HUDEP-2 (cell line): ENCODE data around the gene GRID2IP.
"Not testable (repeated sequence)": the region's sequence is repeated elsewhere in the genome, so short reads cannot be mapped to it uniquely, and the experiment has no call there.

Source experiments
- DNase-seq, 76 experiments: peaks; one replicate each; lab custom pipeline; 2025; ENCODE audit not compliant: unreplicated experiment in 76 of 76; lab: John Stamatoyannopoulos, UW

GRID2IP gene

DNA sequence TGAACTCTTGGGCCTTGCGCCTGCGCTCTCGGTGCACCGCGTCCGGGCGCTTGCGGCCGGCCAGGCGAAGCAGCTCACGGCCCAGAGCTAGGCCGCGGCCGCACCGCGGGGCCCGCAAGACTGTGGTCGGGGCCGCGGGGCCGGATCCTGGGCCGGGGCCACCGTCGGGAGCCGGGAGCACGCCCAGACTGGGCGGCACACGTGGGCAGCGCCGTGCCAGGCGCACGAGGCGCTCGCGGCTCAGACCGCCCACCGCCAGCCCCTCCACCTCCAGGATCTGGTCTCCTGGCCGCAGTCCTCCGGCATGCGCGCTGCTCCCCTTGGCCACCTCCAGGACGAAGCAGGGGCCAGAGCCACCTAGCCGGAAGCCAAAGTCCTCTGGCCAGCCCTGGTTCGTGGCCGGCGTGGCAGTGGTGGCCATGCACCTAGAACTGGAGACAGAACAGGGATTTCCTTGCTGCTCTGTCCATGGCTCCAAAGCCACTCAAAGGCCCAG, at the start of gene GRID2IP:
GRID2IP (minus strand) TSS at position 446 of the 496 bp plus-strand sequence; CDS start at position 421, 25 bp downstream.
- DNase-seq: no peak

DNA sequence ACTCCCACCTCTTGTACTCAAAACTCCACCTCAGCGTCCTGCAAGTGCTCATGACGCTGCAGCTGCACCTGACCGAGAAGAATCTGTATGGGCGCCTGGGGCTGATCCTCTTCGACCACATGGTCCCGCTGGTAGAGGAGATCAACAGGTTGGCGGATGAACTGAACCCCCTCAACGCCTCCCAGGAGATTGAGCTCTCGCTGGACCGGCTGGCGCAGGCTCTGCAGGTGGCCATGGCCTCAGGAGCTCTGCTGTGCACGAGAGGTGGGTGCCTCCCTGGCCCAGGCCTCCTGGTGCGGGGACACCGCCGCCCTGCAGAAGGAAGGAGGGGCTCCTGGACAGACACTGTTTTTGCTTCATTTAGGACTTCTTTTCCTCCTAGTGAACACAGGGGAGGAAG, 48.8 kb upstream of the GRID2IP start:
- no peak for DNase-seq

DNA sequence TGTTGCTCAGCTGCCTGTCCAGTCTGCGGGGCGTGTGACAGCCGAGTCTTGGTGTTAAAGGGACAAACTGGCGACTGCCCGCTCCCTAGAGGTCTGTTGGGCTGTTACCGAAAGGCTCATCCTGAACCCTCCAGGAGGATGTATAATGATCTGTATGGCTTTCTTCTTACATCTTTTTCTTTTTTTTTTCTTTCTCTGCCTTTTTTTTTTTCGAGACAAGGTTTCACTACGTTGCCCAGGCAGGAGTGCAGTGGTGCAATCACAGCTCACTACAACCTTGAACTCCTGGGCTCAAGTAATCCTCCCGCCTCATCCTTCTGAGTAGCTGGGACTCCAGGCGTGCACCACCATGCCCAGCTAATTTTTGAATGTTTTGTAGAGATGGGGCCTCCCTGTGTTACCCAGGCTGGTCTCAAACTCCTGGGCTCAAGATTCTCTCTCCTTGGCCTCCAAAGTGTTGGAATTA, 39.4 kb upstream of the GRID2IP start:
- peak in 6 of 76 experiments; percentile 11 to 63 (median 28) for DNase-seq

GRCh38 chr7:6589829-6590644, 38.8 kb upstream of the GRID2IP start, which contains the start of gene INTS15:
INTS15 (plus strand) TSS chr7:6590021; CDS start chr7:6590284, 263 bp downstream.
- peak in 71 of 76 experiments; percentile 19 to 91 (median 66) for DNase-seq

- DNase-seq: no peak
Observed at GRCh38 chr7:6589151-6589828, 38.0 kb upstream of the GRID2IP start.

DNA sequence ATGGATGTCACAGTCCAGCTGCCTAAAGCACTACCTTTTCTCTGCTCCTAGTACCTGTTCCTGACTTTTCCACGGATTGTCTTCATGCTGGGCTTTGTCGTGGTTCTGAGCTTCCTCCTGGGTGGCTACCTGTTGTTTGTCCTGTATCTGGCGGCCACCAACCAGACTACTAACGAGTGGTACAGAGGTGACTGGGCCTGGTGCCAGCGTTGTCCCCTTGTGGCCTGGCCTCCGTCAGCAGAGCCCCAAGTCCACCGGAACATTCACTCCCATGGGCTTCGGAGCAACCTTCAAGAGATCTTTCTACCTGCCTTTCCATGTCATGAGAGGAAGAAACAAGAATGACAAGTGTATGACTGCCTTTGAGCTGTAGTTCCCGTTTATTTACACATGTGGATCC, 37.3 kb upstream of the GRID2IP start:
- no peak for DNase-seq

- not testable (repeated sequence) for DNase-seq
Observed at GRCh38 chr7:6585746-6586432, 34.6 kb upstream of the GRID2IP start.

- peak in 1 of 76 experiments; percentile 5 for DNase-seq
Observed at GRCh38 chr7:6579446-6579845, 28.2 kb upstream of the GRID2IP start.

GRCh38 chr7:6578114-6579084, 27.1 kb upstream of the GRID2IP start:
- no peak for DNase-seq

DNA sequence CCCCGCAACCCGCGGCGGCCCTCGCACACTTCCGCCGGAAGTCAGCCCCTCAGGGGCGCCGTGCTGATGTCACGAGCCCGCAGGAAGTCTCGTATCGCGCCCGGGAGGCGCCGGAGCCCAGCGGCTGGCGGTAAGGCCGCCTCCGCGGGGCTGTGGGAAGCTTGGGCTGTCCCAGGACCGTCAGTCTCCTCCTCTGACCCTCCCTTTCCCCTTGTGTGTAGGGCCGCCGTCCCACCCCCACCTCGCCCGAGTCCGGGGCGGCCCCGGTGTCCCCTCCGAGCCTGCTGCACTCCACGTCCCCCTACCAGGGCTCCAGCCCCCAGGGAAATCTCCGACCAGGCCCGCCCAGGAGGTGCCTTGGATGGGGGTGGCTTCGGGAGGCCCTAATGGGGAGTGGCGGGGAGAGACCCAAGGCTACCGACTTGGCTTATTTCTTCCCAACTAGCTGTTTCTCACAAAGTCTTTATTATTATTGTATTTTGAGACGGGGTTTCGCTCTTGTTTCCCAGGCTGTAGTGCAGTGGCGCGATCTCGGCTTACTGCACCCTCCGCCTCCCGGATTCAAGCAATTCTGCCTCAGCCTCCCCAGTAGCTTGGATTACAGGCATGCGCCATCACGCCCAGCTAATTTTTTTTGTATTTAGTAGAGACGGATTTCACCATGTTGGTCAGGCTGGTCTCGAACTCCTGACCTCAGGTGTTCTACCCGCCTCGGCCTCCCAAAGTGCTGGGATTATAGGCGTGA, 26.3 kb upstream of the GRID2IP start, which contains the start of gene ZDHHC4:
ZDHHC4 (plus strand) TSS at position 86 of the 745 bp plus-strand sequence. CDS start 3,108 bp downstream, outside the sequence.
- DNase-seq: peak in 75 of 76 experiments; percentile 14 to 95 (median 81)

- peak in 1 of 76 experiments; percentile 8 for DNase-seq
Observed at GRCh38 chr7:6576867-6577368, 25.7 kb upstream of the GRID2IP start.

DNA sequence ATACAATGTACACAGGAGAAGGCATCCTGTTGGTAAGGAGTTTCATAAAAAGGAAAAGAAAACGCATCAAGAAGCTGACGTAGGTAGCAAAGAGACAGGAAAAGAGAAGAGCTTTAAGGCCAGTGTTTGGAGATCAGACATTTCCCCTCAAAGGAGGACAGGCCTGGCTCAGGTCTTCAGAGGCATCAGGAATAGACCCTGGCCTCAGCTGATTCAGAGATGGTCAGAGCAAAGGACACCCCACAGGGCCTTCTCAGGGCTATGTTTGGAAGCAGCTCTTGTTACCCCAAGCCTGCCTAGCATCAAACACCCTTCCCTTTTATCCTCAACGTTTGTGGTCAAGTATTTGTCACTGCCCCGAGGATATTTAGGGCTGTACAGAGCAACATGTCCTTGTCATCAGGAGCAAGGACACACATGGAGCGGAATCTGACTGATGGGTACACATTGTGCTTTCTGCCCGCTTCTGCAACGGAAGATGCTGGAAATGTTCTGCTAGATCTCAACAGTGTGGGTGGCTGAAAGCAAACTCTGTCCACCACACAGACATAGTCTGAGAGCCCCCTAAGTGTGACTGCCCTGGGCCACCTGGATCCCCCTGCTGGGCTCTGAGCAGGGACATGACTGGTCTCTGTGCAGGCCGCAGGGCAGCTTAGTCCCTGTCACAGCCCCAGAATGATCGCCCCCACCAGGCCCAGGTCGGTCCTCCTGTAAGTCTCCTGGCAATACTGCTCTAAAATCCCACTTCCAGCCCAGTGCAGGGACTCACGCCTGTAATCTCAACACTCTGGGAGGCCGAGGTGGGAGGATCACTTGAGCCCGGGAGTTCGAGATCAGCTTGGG, 25.0 kb upstream of the GRID2IP start:
- DNase-seq: peak in 2 of 76 experiments; percentile 12 to 18

GRCh38 chr7:6575281-6576023, 24.2 kb upstream of the GRID2IP start:
- no peak for DNase-seq

- no peak for DNase-seq
Observed at GRCh38 chr7:6571160-6571779, 20.0 kb upstream of the GRID2IP start.

DNA sequence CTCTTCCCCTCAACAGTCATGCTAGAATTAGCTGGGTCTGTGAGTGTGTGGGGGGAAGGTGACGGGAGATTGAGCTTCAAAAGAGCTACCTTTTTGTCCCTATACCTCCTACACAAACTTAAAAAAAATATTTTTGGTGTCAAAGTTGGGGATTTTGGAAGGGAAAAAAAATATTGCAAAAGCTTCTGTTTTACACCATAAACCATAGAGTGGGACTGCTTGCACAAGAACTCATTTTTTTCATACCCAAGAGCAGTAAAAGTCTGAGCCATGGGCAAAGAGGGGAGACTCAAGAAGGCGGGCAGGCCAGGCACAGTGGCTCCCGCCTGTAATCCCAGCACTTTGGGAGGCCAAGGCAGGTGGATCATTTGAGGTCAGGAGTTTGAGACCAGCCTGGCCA, 16.6 kb upstream of the GRID2IP start:
- no peak for DNase-seq

GRCh38 chr7:6565655-6566054, 14.4 kb upstream of the GRID2IP start:
- no peak for DNase-seq
